ENCODE measurements around the gene DLG2. TPM values are rescaled to one million over a fixed set of nuclear protein-coding genes. Genes with fewer than 3 reads are reported as not detected.

The DLG2 gene
- total and polyA plus RNA-seq, 9 of the 15 experiments (the other 6 are each of a cell fraction or from before 2014, with no cell fraction given) = 0.52 to 1.6 (median 0.95) TPM

DNA sequence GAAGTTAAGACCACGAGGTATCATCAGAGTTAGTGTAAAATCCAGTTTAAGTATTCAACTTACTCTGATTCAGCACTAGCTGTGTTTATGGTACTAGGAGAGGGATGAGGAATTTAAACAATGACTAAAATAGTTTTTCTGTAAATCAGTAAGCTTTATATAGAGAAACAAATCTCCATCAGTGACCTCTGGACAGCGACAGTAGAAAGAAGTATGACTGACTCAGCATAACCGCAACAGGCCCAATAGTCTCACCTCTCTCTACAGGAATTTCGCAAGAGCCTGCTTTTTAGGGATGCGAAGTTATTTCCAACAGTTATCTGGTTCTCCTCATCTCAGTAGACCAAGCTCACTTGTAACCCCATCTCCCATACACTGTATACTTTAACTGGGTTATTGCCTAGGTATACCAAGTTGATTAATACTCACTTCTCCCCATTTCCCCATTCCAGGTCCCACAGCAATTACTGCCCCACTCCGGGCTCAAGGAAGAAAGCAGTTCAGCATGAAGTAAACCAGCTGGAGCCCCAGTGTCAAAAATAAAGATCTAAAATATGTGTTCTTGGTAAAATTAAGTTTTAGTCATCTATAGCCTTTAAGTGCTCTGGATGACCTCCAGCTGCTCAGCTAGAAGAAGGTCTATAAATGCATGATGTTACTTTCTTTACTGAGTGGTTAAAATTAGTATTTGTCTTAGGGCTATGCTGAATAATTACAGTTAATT, 1570.3 kb downstream of the DLG2 start:
- POLR2A ChIA-PET = no interaction called here
- H3K27me3 ChIP-seq (ENCODE audit: control insufficient read depth in 2 of 2, insufficient read depth in 2 of 2, low read length in 2 of 2) = no peaks in the 10 kb centered on the region
- no peak overlapping the region for H3K4me2 ChIP-seq (ENCODE audit: insufficient read depth, low read length)
- no peak overlapping the region for H3K9ac ChIP-seq (ENCODE audit: insufficient read depth in 1 of 2, low read depth in 2 of 2, low read length in 2 of 2)
- no peaks in the 10 kb centered on the region for H3K4me1 ChIP-seq (replicated peaks in 1 of 2; ENCODE audit: control insufficient read depth in 2 of 2, insufficient read depth in 2 of 2, low read length in 2 of 2)
- H3K9me3 ChIP-seq (replicated peaks; ENCODE audit: control insufficient read depth, insufficient read depth, low read depth, low read length) = no peaks in the 10 kb centered on the region
- WGBS (ENCODE audit: insufficient coverage, low coverage, missing lambda C conversion rate) = 2% methylated on average over 6 of the region's 6 CpGs
- CTCF ChIA-PET (ENCODE audit: low intra/inter-chr PET ratio) = no interaction called here
- H3K79me2 ChIP-seq (ENCODE audit: control insufficient read depth, insufficient read depth, low read length) = no peaks in the 10 kb centered on the region
- FAIRE-seq (no peak), DNase-seq (ENCODE audit: extremely low read depth in 1 of 4, low spot score in 3 of 4) (no peak), ATAC-seq (no peak)
- TF ChIP-seq, protein P1, sequence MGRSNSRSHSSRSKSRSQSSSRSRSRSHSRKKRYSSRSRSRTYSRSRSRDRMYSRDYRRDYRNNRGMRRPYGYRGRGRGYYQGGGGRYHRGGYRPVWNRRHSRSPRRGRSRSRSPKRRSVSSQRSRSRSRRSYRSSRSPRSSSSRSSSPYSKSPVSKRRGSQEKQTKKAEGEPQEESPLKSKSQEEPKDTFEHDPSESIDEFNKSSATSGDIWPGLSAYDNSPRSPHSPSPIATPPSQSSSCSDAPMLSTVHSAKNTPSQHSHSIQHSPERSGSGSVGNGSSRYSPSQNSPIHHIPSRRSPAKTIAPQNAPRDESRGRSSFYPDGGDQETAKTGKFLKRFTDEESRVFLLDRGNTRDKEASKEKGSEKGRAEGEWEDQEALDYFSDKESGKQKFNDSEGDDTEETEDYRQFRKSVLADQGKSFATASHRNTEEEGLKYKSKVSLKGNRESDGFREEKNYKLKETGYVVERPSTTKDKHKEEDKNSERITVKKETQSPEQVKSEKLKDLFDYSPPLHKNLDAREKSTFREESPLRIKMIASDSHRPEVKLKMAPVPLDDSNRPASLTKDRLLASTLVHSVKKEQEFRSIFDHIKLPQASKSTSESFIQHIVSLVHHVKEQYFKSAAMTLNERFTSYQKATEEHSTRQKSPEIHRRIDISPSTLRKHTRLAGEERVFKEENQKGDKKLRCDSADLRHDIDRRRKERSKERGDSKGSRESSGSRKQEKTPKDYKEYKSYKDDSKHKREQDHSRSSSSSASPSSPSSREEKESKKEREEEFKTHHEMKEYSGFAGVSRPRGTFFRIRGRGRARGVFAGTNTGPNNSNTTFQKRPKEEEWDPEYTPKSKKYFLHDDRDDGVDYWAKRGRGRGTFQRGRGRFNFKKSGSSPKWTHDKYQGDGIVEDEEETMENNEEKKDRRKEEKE (IDR thresholded peaks at IDR 0.05; ENCODE audit: borderline replicate concordance in 1 of 2, control insufficient read depth in 1 of 2, low read depth in 2 of 2, low read length in 1 of 2) = no peak
- no peak for TF ChIP-seq ZNF224 (CRISPR knock-in tag; IDR thresholded peaks at IDR 0.05)
- no peak for TF ChIP-seq TAF9B (IDR thresholded peaks at IDR 0.05; ENCODE audit: partially characterized antibody)
- TF ChIP-seq ADNP (tag; IDR thresholded peaks at IDR 0.05) = no peak
- TF ChIP-seq SAFB (IDR thresholded peaks at IDR 0.05; ENCODE audit: borderline replicate concordance, low read depth, low read length) = no peak
- no peak for TF ChIP-seq CBFA2T2 (conservative IDR thresholded peaks at IDR 0.05)
- no peak for TF ChIP-seq NCOR1 (IDR thresholded peaks at IDR 0.05)
- no peak for TF ChIP-seq ASH1L (IDR thresholded peaks at IDR 0.05; ENCODE audit: borderline replicate concordance, low read depth, partially characterized antibody)
- TF ChIP-seq TAF1 (IDR thresholded peaks at IDR 0.05; ENCODE audit: control insufficient read depth, extremely low read depth, insufficient read depth, low read length, severe bottlenecking) = no peak
- TF ChIP-seq NELFE (IDR thresholded peaks at IDR 0.05; ENCODE audit: insufficient read depth, insufficient read length) = no peak
- TF ChIP-seq, protein P2, sequence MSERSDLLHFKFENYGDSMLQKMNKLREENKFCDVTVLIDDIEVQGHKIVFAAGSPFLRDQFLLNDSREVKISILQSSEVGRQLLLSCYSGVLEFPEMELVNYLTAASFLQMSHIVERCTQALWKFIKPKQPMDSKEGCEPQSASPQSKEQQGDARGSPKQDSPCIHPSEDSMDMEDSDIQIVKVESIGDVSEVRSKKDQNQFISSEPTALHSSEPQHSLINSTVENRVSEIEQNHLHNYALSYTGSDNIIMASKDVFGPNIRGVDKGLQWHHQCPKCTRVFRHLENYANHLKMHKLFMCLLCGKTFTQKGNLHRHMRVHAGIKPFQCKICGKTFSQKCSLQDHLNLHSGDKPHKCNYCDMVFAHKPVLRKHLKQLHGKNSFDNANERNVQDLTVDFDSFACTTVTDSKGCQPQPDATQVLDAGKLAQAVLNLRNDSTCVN (CRISPR knock-in tag; IDR thresholded peaks at IDR 0.05) = no peak
- H4K20me1 ChIP-seq (replicated peaks; ENCODE audit: control insufficient read depth, insufficient read depth, low read length) = no peaks in the 10 kb centered on the region
- in situ Hi-C loops (cut with MboI) (no loop called here), intact Hi-C loops (cut with micrococcal nuclease) (no loop called here)
- no peaks in the 10 kb centered on the region for H3K36me3 ChIP-seq (ENCODE audit: control insufficient read depth, insufficient read depth, low read length)
- no peak overlapping the region for H3K27ac ChIP-seq (ENCODE audit: extremely low read depth, low read depth, low read length)
- no peak overlapping the region for H3K4me3 ChIP-seq
- no peaks in the 10 kb centered on the region for H3K9me1 ChIP-seq (ENCODE audit: control insufficient read depth, insufficient read depth, low read length)
- no peak overlapping the region for H2AFZ ChIP-seq (ENCODE audit: low read depth, low read length)
- no TSS peak for BruUV-seq (replicated peaks)

All from K562 (cell line).